Measurements from ENCODE around the gene IMPDH1. TPM values are rescaled to one million over a fixed set of nuclear protein-coding genes. Genes with fewer than 3 reads are reported as not detected.

IMPDH1 gene
- total RNA-seq, 1 experiment from 2014 or later = 119 TPM

DNA sequence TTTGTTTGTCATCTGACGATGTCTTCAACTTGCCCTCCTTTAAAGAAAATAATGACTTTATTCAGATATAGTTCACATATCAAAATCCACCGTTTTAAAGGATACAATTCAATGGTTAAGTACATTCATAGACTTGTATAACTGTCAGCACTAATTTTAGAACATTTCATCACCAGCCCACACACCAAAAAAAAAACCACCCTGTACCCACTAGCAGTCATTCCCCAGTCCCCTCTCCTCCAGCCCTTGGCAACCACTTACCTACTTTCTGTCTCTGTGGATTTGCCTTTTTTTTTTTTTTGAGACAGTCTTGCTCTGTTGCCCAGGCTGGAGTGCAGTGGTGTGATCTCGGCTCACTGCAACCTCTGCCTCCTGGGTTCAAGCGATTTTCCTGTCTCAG, 40.6 kb upstream of the IMPDH1 start:
- H3K27ac ChIP-seq = no peak overlapping the region
- no peak overlapping the region for H3K4me2 ChIP-seq
- peaks cover 17% of the 10 kb centered on the region; the same call in 1 of the 2 replicates for H3K4me1 ChIP-seq (replicated peaks; ENCODE audit: insufficient read depth)
- no peak for DNase-seq
- ChIA-PET CTCF (interaction anchor here (0.6 kb wide), 1 partner anchor 46 kb away, joined by 18 read pairs; no protein-coding TSS in a partner anchor), POLR2A (ENCODE audit: unreplicated experiment) (no interaction called here)
- BruUV-seq (replicated peaks) = no TSS peak
- H4K20me1 ChIP-seq (ENCODE audit: insufficient read depth) = no peaks in the 10 kb centered on the region
- no peak overlapping the region for H2AFZ ChIP-seq
- TF ChIP-seq, protein P1, sequence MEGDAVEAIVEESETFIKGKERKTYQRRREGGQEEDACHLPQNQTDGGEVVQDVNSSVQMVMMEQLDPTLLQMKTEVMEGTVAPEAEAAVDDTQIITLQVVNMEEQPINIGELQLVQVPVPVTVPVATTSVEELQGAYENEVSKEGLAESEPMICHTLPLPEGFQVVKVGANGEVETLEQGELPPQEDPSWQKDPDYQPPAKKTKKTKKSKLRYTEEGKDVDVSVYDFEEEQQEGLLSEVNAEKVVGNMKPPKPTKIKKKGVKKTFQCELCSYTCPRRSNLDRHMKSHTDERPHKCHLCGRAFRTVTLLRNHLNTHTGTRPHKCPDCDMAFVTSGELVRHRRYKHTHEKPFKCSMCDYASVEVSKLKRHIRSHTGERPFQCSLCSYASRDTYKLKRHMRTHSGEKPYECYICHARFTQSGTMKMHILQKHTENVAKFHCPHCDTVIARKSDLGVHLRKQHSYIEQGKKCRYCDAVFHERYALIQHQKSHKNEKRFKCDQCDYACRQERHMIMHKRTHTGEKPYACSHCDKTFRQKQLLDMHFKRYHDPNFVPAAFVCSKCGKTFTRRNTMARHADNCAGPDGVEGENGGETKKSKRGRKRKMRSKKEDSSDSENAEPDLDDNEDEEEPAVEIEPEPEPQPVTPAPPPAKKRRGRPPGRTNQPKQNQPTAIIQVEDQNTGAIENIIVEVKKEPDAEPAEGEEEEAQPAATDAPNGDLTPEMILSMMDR (conservative IDR thresholded peaks at IDR 0.05) = no peak
- no peak for TF ChIP-seq EZH2 (IDR thresholded peaks at IDR 0.05; ENCODE audit: low read depth)
- no peaks in the 10 kb centered on the region for H3K9me3 ChIP-seq (ENCODE audit: insufficient read depth, low read depth)
- peaks cover 6% of the 10 kb centered on the region; the same call in 1 of the 2 replicates for H3F3A ChIP-seq (ENCODE audit: insufficient read depth, low read depth)
- no peaks in the 10 kb centered on the region for H3K36me3 ChIP-seq (ENCODE audit: low read depth)
- no peaks in the 10 kb centered on the region for H3K79me2 ChIP-seq (ENCODE audit: low read depth)
- no peaks in the 10 kb centered on the region for H3K9me2 ChIP-seq (ENCODE audit: insufficient read depth)
- intact Hi-C loops (cut with micrococcal nuclease; ENCODE audit: unreplicated experiment) = no loop called here
- H3K4me3 ChIP-seq = no peak overlapping the region
- no peaks in the 10 kb centered on the region for H3K27me3 ChIP-seq (ENCODE audit: insufficient read depth, low read depth)

DNA sequence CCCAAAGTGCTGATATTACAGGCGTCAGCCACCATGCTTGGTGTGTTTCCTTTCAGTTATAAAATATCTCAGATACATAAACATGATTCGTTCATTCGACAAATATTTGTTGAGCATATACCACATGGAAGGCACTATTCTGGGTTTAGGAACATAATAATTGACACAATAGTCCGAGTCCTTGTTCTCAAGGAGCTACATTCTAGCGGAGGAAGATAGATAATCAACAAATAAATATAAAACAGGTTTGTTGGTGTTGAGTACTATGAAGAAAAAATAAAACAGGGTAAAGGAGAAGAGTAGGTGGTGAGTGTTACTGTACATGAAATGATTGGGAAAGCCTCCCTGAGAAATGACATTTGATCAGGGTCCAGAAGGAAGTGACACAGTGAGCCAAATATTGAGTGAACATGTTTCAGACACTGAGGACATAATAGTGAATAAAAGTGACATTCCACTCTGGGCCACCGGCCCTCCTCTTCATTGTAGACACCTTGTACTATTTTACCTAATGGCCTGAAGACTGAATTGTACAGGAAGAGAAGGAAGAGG, 39.0 kb upstream of the IMPDH1 start:
- H3K79me2 ChIP-seq (ENCODE audit: low read depth) = no peaks in the 10 kb centered on the region
- H3K4me3 ChIP-seq = no peak overlapping the region
- H3K9me2 ChIP-seq (ENCODE audit: insufficient read depth) = no peaks in the 10 kb centered on the region
- no peaks in the 10 kb centered on the region for H3K9me3 ChIP-seq (ENCODE audit: insufficient read depth, low read depth)
- no peak for DNase-seq
- no peaks in the 10 kb centered on the region for H3K36me3 ChIP-seq (ENCODE audit: low read depth)
- H3K27ac ChIP-seq = no peak overlapping the region
- H2AFZ ChIP-seq = peak overlapping the region; percentile 43; the same call in 1 of the 2 replicates
- H3K4me1 ChIP-seq (replicated peaks; ENCODE audit: insufficient read depth) = peaks cover 28% of the 10 kb centered on the region
- TF ChIP-seq EZH2 (IDR thresholded peaks at IDR 0.05; ENCODE audit: low read depth) = no peak
- TF ChIP-seq, protein P1 (conservative IDR thresholded peaks at IDR 0.05) = no peak
- no TSS peak for BruUV-seq (replicated peaks)
- ChIA-PET CTCF (no interaction called here), POLR2A (ENCODE audit: unreplicated experiment) (no interaction called here)
- intact Hi-C loops (cut with micrococcal nuclease; ENCODE audit: unreplicated experiment) = no loop called here
- no peak overlapping the region for H3K4me2 ChIP-seq
- H4K20me1 ChIP-seq (ENCODE audit: insufficient read depth) = no peaks in the 10 kb centered on the region
- peaks cover 19% of the 10 kb centered on the region; the same call in 1 of the 2 replicates for H3F3A ChIP-seq (ENCODE audit: insufficient read depth, low read depth)
- no peaks in the 10 kb centered on the region for H3K27me3 ChIP-seq (ENCODE audit: insufficient read depth, low read depth)

DNA sequence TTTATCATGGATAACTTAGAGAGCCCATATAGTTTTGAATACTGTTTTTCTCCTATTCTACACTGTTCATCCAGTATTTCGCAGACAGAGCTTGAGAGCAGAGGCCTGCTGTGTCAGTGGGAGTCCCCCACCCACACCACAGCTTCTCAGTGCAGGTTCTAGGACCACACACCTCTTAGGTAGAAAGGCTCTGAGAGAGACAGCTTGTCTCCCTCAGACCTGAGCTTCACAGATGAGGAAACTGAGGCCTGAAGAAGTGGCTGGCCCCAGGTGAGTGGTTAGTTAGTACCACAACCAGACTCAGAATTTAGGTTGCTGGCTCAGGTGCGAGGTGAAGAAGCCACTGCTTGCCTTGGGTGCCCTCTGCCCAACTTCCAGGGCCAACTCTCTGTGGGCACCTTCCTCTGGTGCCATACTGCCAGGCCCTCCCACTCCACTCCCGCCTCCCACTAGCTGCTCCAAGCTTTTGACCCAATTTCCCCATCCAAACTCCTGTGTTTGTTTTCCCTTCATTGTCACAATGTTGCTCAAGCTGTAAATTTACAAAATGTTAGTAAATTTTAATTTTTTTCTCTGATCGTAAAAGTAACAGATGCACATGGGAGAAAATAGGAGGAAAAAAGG, 38.3 kb upstream of the IMPDH1 start:
- no peaks in the 10 kb centered on the region for H3K36me3 ChIP-seq (ENCODE audit: low read depth)
- H3K4me2 ChIP-seq = no peak overlapping the region
- no peaks in the 10 kb centered on the region for H3K9me2 ChIP-seq (ENCODE audit: insufficient read depth)
- H3K27ac ChIP-seq = no peak overlapping the region
- no peak overlapping the region for H3K4me3 ChIP-seq
- BruUV-seq (replicated peaks) = no TSS peak
- no peak for DNase-seq
- H3F3A ChIP-seq (ENCODE audit: insufficient read depth, low read depth) = peaks cover 25% of the 10 kb centered on the region; the same call in 1 of the 2 replicates
- H2AFZ ChIP-seq = no peak overlapping the region
- no peaks in the 10 kb centered on the region for H3K9me3 ChIP-seq (ENCODE audit: insufficient read depth, low read depth)
- ChIA-PET POLR2A (ENCODE audit: unreplicated experiment) (no interaction called here), CTCF (no interaction called here)
- no peaks in the 10 kb centered on the region for H4K20me1 ChIP-seq (ENCODE audit: insufficient read depth)
- no peaks in the 10 kb centered on the region for H3K27me3 ChIP-seq (ENCODE audit: insufficient read depth, low read depth)
- intact Hi-C loops (cut with micrococcal nuclease; ENCODE audit: unreplicated experiment) = no loop called here
- TF ChIP-seq EZH2 (IDR thresholded peaks at IDR 0.05; ENCODE audit: low read depth) = no peak
- TF ChIP-seq, protein P1 (conservative IDR thresholded peaks at IDR 0.05) = no peak
- H3K4me1 ChIP-seq (replicated peaks; ENCODE audit: insufficient read depth) = peaks cover 36% of the 10 kb centered on the region
- H3K79me2 ChIP-seq (ENCODE audit: low read depth) = no peaks in the 10 kb centered on the region

Data from PC-9 (cell line).